Measurements from ENCODE around the gene FAM53B. TPM values are rescaled to one million over a fixed set of nuclear protein-coding genes. Genes with fewer than 3 reads are reported as not detected.
A peak's percentile ranks its signal among the peaks of the same experiment; 100 is the strongest.

The FAM53B gene
- total RNA-seq, 1 donor from 2014 or later = 38.1 TPM

GRCh38 chr10:124733571-124734245, 10.5 kb downstream of the FAM53B start:
- intact Hi-C loops (cut with DNase I) = loop anchor here (10.0 kb wide), 1 partner anchor 49 kb away; no protein-coding TSS in a partner anchor
- DNase-seq (no peak), ATAC-seq (ENCODE audit: poor library complexity) (peak; percentile 3)

- intact Hi-C loops (cut with DNase I) = loop anchor here (10.0 kb wide), 1 partner anchor 48 kb away; no protein-coding TSS in a partner anchor
- DNase-seq (peak; percentile 72), ATAC-seq (ENCODE audit: poor library complexity) (peak; percentile 59)
Observed at GRCh38 chr10:124732931-124733570, 11.1 kb downstream of the FAM53B start.

GRCh38 chr10:124731551-124731950, 12.6 kb downstream of the FAM53B start:
- no peak for ATAC-seq (ENCODE audit: poor library complexity)
- intact Hi-C loops (cut with DNase I) = loop anchor here (10.0 kb wide), 1 partner anchor 47 kb away; no protein-coding TSS in a partner anchor
- DNase-seq = no peak

GRCh38 chr10:124730790-124731189, 13.4 kb downstream of the FAM53B start:
- ATAC-seq (ENCODE audit: poor library complexity) = no peak
- intact Hi-C loops (cut with DNase I) = loop anchor here (10.0 kb wide), 1 partner anchor 46 kb away; no protein-coding TSS in a partner anchor
- no peak for DNase-seq

- intact Hi-C loops (cut with DNase I) = no loop called here
- no peak for DNase-seq
- no peak for ATAC-seq (ENCODE audit: poor library complexity)
Observed at GRCh38 chr10:124728830-124729661, 15.1 kb downstream of the FAM53B start.

- intact Hi-C loops (cut with DNase I) = no loop called here
- DNase-seq (no peak), ATAC-seq (ENCODE audit: poor library complexity) (peak; percentile 60)
Observed at GRCh38 chr10:124728071-124728829, 15.9 kb downstream of the FAM53B start.

- DNase-seq (no peak), ATAC-seq (ENCODE audit: poor library complexity) (no peak)
- intact Hi-C loops (cut with DNase I) = no loop called here
Observed at GRCh38 chr10:124727361-124727960, 16.7 kb downstream of the FAM53B start.

- no peak for DNase-seq
- intact Hi-C loops (cut with DNase I) = no loop called here
- ATAC-seq (ENCODE audit: poor library complexity) = no peak
Observed at GRCh38 chr10:124725791-124726190, 18.4 kb downstream of the FAM53B start.

GRCh38 chr10:124725171-124725631, 19.0 kb downstream of the FAM53B start:
- intact Hi-C loops (cut with DNase I) = no loop called here
- DNase-seq (no peak), ATAC-seq (ENCODE audit: poor library complexity) (no peak)

- intact Hi-C loops (cut with DNase I) = no loop called here
- no peak for DNase-seq
- no peak for ATAC-seq (ENCODE audit: poor library complexity)
Observed at GRCh38 chr10:124724279-124725027, 19.7 kb downstream of the FAM53B start.

GRCh38 chr10:124723826-124724225, 20.4 kb downstream of the FAM53B start:
- intact Hi-C loops (cut with DNase I) = no loop called here
- DNase-seq (no peak), ATAC-seq (ENCODE audit: poor library complexity) (no peak)

GRCh38 chr10:124722798-124723783, 21.1 kb downstream of the FAM53B start:
- intact Hi-C loops (cut with DNase I) = no loop called here
- peak; percentile 75 for DNase-seq

GRCh38 chr10:124721330-124722045, 22.7 kb downstream of the FAM53B start:
- peak; percentile 72 for DNase-seq
- ATAC-seq (ENCODE audit: poor library complexity) = peak; percentile 74
- intact Hi-C loops (cut with DNase I) = no loop called here

More at GRCh38 chr10:124722798-124723783, 21.1 kb downstream of the FAM53B start:
- peak; percentile 56 for ATAC-seq (ENCODE audit: poor library complexity)

GRCh38 chr10:124719213-124719851, 24.8 kb downstream of the FAM53B start:
- peak; percentile 74 for DNase-seq
- ATAC-seq (ENCODE audit: poor library complexity) = peak; percentile 44
- intact Hi-C loops (cut with DNase I) = no loop called here

Data from Right ventricle myocardium superior (tissue), 1 donor.